Measurements from ENCODE around the gene TGM4.
A peak's percentile ranks its signal among the peaks of the same experiment; 100 is the strongest.

The TGM4 gene

DNA sequence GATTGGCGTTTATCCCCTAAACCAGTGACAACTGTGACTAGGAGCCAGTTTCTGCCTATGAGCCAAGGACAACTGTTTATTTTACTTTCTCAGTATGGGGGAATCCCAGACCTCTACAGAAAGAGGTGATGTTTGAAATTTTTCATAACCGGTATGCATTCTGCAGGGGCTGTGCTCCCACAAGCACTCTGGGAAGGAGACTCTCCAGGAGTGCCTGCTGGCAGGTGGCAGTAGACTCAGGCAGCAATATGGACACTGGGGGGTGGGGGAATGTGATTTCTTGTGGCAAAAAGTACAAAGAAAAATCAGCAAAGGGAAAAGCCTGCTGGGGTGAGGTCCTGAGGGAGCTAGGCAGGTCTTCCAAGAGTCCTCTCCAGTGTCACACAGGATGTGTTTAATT lies 5.9 kb downstream of the TGM4 start:
- no peak for DNase-seq (ENCODE audit: low read depth)

- no peak for DNase-seq (ENCODE audit: low read depth)
Observed at GRCh38 chr3:44883213-44883955, 9.0 kb downstream of the TGM4 start.

DNA sequence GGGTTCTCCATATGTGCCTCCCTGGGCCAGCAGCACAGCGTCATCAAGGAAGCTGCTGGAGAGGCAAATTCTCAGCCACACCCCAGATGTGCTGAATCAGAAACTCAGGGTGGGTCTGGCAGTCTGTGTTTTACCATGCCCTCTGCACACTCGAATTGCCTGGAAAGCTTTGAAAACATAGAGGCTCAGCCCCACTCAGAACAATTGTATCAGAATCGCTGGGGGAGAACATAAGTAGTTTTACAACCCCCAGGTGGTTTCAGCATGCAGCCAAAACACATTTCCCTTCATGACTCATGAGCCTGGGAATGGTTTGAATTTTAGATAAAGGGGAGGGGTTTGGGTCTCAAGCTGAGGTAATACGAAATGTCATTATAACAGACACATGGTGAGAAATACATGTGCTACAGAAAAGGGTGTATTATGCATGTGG lies 9.6 kb downstream of the TGM4 start:
- peak; percentile 91 for DNase-seq (ENCODE audit: low read depth)

GRCh38 chr3:44885618-44886017 lies 11.2 kb downstream of the TGM4 start:
- peak; percentile 48 for DNase-seq (ENCODE audit: low read depth)

DNA sequence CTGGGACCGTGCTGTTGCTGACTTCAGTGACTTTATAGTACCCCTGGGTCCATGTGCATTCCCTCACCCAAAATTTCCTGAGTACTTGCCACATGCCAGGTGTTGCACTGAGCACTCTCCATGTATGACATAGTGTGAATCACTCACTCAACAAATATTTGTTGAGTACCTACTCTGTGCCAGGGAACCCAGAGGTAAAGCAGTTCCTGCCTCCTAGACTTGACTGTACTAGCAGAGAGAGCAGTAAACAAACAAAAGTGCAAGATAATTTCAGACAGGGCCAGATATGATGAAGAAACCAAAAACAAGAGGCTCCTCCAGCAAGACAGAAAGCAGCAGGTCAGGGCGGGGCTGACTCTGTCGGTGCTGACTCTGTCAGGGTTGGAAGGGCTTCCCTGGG lies 12.2 kb downstream of the TGM4 start:
- DNase-seq (ENCODE audit: low read depth), result no peak

- DNase-seq (ENCODE audit: low read depth), result no peak
Observed at GRCh38 chr3:44887101-44887500, 12.7 kb downstream of the TGM4 start.

DNA sequence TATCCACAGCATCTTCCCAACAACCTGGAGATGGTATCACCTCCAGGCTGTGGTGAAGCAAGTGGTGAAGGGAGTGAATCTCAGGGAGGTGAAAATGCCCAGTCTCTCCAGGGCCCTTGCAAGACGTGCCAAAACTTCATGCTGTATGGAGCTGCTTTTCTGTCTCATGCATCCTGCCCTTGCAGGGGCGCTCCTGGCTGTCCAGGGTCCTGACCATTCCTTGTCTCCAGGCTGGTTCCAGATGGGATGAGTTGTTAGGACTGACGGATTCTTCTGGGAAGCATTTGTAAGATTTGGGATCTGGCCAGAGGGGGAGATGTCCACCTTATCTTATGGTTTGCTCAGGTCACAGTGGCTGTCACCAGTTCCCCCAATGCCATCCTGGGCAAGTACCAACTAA lies 15.8 kb downstream of the TGM4 start:
- no peak for DNase-seq (ENCODE audit: low read depth)

DNA sequence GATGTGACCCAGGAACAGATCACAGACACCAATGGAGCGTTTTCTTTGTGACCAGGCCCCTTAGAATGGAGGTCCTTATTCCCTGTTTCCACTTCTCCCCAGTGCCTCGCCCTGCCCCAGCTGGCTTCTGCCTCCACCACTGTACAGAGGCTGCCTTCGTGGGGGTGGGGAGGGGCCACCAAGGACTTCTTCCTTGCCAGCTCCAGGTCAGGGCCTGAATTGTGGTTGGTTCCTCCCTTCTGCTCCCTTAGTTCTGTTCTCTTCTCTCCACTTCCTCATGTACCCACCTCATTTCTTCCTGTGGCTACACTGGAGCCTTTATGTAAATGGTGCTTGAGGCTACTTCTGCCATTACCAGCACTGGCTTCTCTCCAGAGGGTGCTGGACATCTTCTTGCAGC lies 16.4 kb downstream of the TGM4 start:
- DNase-seq (ENCODE audit: low read depth), result no peak

- DNase-seq (ENCODE audit: low read depth), result no peak
Observed at GRCh38 chr3:44892689-44893088, 18.3 kb downstream of the TGM4 start.

- no peak for DNase-seq (ENCODE audit: low read depth)
Observed at GRCh38 chr3:44893097-44893496, 18.7 kb downstream of the TGM4 start.

- DNase-seq (ENCODE audit: low read depth), result no peak
Observed at GRCh38 chr3:44894485-44894884, 20.1 kb downstream of the TGM4 start.

- no peak for DNase-seq (ENCODE audit: low read depth)
Observed at GRCh38 chr3:44896440-44896839, 22.0 kb downstream of the TGM4 start.

- no peak for DNase-seq (ENCODE audit: low read depth)
Observed at GRCh38 chr3:44899683-44900367, 25.4 kb downstream of the TGM4 start.

DNA sequence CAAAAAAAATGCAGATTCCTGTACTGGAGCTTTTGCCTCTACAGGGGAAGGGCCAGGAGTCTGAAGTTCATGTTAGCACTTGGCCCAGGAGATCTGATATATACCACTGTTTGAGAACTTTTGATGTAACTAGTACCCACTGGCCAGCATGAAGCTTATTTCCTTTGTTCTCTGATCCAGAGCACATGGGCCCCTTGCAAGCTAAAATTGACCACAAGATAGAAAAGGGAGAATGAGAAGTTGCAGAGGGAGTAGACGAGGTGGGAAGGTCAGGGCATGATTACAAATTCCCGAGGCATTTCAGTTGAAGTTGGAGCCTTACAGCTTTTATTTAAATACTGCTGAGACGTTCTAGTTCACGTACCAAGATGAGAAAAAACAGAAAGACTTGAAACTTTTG lies 28.2 kb downstream of the TGM4 start:
- no peak for DNase-seq (ENCODE audit: low read depth)

GRCh38 chr3:44903314-44903713 lies 28.9 kb downstream of the TGM4 start:
- DNase-seq (ENCODE audit: low read depth), result no peak

DNA sequence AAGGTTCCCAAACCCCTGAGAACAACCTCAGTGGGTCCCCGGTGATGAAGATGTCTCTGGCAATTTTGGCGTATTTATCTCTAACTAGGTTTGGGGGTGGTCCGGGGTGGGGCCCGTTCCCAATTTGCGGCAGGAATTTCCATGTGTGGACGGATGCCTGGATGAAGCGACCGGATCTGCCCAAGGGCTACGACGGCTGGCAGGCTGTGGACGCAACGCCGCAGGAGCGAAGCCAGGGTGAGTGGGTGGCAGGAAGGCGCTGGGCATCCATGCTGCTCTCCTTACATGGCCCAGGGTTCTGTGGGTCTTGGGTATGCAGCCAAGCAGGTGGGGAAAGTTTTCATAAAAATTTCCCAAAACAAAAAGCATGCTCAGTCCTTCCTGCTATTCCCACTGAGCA lies 29.3 kb downstream of the TGM4 start:
- no peak for DNase-seq (ENCODE audit: low read depth)

GRCh38 chr3:44905446-44906157 lies 31.2 kb downstream of the TGM4 start:
- no peak for DNase-seq (ENCODE audit: low read depth)

DNA sequence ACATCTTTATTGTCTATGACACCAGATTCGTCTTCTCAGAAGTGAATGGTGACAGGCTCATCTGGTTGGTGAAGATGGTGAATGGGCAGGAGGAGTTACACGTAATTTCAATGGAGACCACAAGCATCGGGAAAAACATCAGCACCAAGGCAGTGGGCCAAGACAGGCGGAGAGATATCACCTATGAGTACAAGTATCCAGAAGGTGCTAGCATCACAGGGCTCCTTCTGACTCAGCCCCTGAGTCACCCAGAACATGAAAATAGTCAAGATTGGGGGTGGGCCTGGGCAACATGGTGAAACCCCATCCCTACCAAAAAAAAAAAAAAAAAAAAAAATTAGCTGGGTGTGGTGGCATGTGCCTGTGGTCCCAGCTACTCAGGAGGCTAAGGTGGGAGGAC lies 32.6 kb downstream of the TGM4 start:
- no peak for DNase-seq (ENCODE audit: low read depth)

DNA sequence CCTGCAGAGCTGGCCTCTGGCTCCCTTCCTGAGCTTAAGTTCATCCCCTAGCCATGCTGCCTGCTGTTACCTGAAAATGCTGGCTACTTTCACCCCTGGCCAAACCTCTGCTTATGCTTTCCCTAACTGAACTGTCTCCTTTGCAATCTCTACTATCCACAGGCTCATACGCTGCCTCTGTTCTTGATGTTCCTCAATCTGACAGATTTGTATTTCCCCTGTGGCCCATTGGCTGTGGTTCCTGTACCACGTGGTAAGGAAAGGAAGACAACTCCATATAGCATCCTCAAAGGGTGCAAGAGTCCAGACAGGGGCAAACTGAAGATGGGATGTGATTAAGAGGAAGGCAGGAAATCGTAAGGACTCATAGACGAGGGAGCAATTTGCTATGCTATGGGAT lies 33.2 kb downstream of the TGM4 start:
- DNase-seq (ENCODE audit: low read depth), result no peak

DNA sequence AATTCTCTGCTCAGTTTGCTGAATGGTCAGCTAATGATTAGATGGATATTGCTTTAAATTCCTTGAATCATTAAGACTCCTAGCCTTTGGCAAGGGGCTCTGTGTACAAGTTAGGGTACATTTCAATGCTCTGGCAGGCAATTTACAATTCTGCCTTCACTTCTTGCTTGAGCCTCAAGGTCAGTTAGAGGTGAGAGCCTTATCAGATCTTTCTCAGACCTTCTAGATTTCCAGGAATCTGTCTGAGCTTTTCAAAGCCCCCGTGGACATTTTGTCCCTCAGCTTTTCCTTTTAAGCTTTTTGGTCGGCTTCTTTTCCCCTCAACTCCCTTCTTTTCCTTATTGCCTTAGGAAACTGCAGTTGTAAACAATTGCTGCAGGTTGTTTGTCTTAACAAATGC lies 34.7 kb downstream of the TGM4 start:
- no peak for DNase-seq (ENCODE audit: low read depth)

DNA sequence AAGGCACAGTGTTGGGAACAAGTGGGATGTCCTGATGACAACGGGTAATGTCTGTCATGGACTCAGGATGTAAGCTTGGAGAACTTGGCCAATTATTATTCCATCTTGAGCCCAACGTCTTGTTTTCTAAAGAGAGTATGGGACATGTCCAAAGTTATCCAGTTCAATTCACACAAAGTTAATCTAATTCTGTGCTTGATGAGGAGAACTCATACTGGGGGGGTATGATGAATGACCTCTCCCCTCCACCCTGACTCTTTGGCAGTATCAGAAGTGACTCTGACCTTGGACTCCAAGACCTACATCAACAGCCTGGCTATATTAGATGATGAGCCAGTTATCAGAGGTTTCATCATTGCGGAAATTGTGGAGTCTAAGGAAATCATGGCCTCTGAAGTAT lies 36.3 kb downstream of the TGM4 start:
- no peak for DNase-seq (ENCODE audit: low read depth)

- DNase-seq (ENCODE audit: low read depth), result no peak
Observed at GRCh38 chr3:44913868-44914468, 39.6 kb downstream of the TGM4 start.

- no peak for DNase-seq (ENCODE audit: low read depth)
Observed at GRCh38 chr3:44914936-44915335, 40.5 kb downstream of the TGM4 start.
